ENCODE measurements around the gene RNASEH2A. TPM values are rescaled to one million over a fixed set of nuclear protein-coding genes. Genes with fewer than 3 reads are reported as not detected.

Gene RNASEH2A
- total RNA-seq, 3 donors from 2014 or later = 5.2 to 8.8 (median 8.5) TPM

- Histone ChIP-seq H3K9me3 (no peaks in the 10 kb centered on the region), H3K4me1 (no peaks in the 10 kb centered on the region), H3K36me3 (no peaks in the 10 kb centered on the region), H3K27me3 (no peaks in the 10 kb centered on the region), H3K4me3 (peak overlapping the region; percentile 26 to 64 (median 49)), H3K27ac (peak overlapping the region; percentile 15 to 49)
- intact Hi-C loops (cut with DNase I; ENCODE audit: low total_unique reads) = loop anchor here (5.0 to 10.0 kb wide), 2 partner anchors 41 to 79 kb away; partner anchors contain the start of gene RNASEH2A
- peak; percentile 77 to 79 for DNase-seq (ENCODE audit: low spot score in 2 of 2)
- TF ChIP-seq POLR2A (IDR thresholded peaks at IDR 0.05) (no peak), POLR2AphosphoS5 (IDR thresholded peaks at IDR 0.05) (peak in 1 of 3 donors; percentile 59), CTCF (IDR thresholded peaks at IDR 0.05) (peak; percentile 73 to 93 (median 91))
Observed at GRCh38 chr19:12766051-12766521, 40.3 kb upstream of the RNASEH2A start.

GRCh38 chr19:12767150-12767549 lies 39.2 kb upstream of the RNASEH2A start:
- TF ChIP-seq POLR2A (IDR thresholded peaks at IDR 0.05) (no peak), CTCF (IDR thresholded peaks at IDR 0.05) (no peak), POLR2AphosphoS5 (IDR thresholded peaks at IDR 0.05) (no peak)
- DNase-seq (ENCODE audit: low spot score in 2 of 2) = no peak
- H3K4me3 ChIP-seq = no peak overlapping the region
- H3K9me3 ChIP-seq = no peaks in the 10 kb centered on the region
- no peaks in the 10 kb centered on the region for H3K36me3 ChIP-seq
- intact Hi-C loops (cut with DNase I; ENCODE audit: low total_unique reads) = loop anchor here (5.0 to 10.0 kb wide), 2 partner anchors 40 to 78 kb away; partner anchors contain the start of gene RNASEH2A
- H3K27me3 ChIP-seq = no peaks in the 10 kb centered on the region
- no peak overlapping the region for H3K27ac ChIP-seq
- no peaks in the 10 kb centered on the region for H3K4me1 ChIP-seq

GRCh38 chr19:12767666-12768065 lies 38.7 kb upstream of the RNASEH2A start:
- intact Hi-C loops (cut with DNase I; ENCODE audit: low total_unique reads) = loop anchor here (5.0 to 10.0 kb wide), 2 partner anchors 40 to 77 kb away; partner anchors contain the start of gene RNASEH2A
- DNase-seq (ENCODE audit: low spot score in 2 of 2) = no peak
- no peaks in the 10 kb centered on the region for H3K27me3 ChIP-seq
- H3K4me3 ChIP-seq = no peak overlapping the region
- H3K4me1 ChIP-seq = no peaks in the 10 kb centered on the region
- TF ChIP-seq POLR2A (IDR thresholded peaks at IDR 0.05) = no peak
- TF ChIP-seq POLR2AphosphoS5 (IDR thresholded peaks at IDR 0.05) = no peak
- no peak for TF ChIP-seq CTCF (IDR thresholded peaks at IDR 0.05)
- no peaks in the 10 kb centered on the region for H3K36me3 ChIP-seq
- no peaks in the 10 kb centered on the region for H3K9me3 ChIP-seq
- H3K27ac ChIP-seq = no peak overlapping the region

- intact Hi-C loops (cut with DNase I; ENCODE audit: low total_unique reads) = loop anchor here (5.0 to 10.0 kb wide), 2 partner anchors 38 to 75 kb away; partner anchors contain the start of gene RNASEH2A
- Histone ChIP-seq H3K4me3 (no peak overlapping the region), H3K4me1 (no peaks in the 10 kb centered on the region), H3K27me3 (no peaks in the 10 kb centered on the region), H3K27ac (no peak overlapping the region), H3K36me3 (no peaks in the 10 kb centered on the region), H3K9me3 (no peaks in the 10 kb centered on the region)
- TF ChIP-seq POLR2AphosphoS5 (IDR thresholded peaks at IDR 0.05) = no peak
- TF ChIP-seq POLR2A (IDR thresholded peaks at IDR 0.05) = no peak
- TF ChIP-seq CTCF (IDR thresholded peaks at IDR 0.05) = no peak
- no peak for DNase-seq (ENCODE audit: low spot score in 2 of 2)
Observed at GRCh38 chr19:12769689-12770088, 36.7 kb upstream of the RNASEH2A start.

GRCh38 chr19:12770922-12771321 lies 35.5 kb upstream of the RNASEH2A start:
- Histone ChIP-seq H3K4me3 (no peak overlapping the region), H3K4me1 (no peaks in the 10 kb centered on the region), H3K36me3 (no peaks in the 10 kb centered on the region), H3K27ac (no peak overlapping the region), H3K9me3 (no peaks in the 10 kb centered on the region), H3K27me3 (no peaks in the 10 kb centered on the region)
- intact Hi-C loops (cut with DNase I; ENCODE audit: low total_unique reads) = no loop called here
- TF ChIP-seq POLR2A (IDR thresholded peaks at IDR 0.05) = no peak
- TF ChIP-seq CTCF (IDR thresholded peaks at IDR 0.05) = no peak
- no peak for TF ChIP-seq POLR2AphosphoS5 (IDR thresholded peaks at IDR 0.05)
- no peak for DNase-seq (ENCODE audit: low spot score in 2 of 2)
